K562 (cell line): ENCODE data around the gene RO60. TPM values are rescaled to one million over a fixed set of nuclear protein-coding genes. Genes with fewer than 3 reads are reported as not detected.

Experiments
- CAMTA2 ChIP-seq: fragments of 250-450 bp; sonication (Bioruptor Pico); conservative IDR thresholded peaks from 2 replicates; pipeline ENCODE4 v1.5.1; 2022
- CBFB ChIP-seq: sonication (generic); formaldehyde crosslinking; IDR thresholded peaks from 2 replicates; pipeline ENCODE4 v1.4.0; 2020; ENCODE audit warnings: mild to moderate bottlenecking, missing genetic modification reagents
- CEBPG ChIP-seq, 3 experiments: fragments of 200-800 bp in 1 of 3; sonication (Bioruptor generic) in 1 of 3; sonication (generic) in 1 of 3; formaldehyde crosslinking in 1 of 3; IDR thresholded peaks in 2 of 3; conservative IDR thresholded peaks in 1 of 3; 2 replicates each; pipeline versions ENCODE4 v1.6.1 to v1.8.0; 2016 to 2022; ENCODE audit warnings: missing compliant biosample characterization in 2 of 3, missing genetic modification characterization in 2 of 3, mild to moderate bottlenecking in 1 of 3, missing genetic modification reagents in 1 of 3
- HOXB6 ChIP-seq: fragments of 250-450 bp; sonication (Bioruptor Pico); IDR thresholded peaks from 2 replicates; pipeline ENCODE4 v1.5.1; 2022; ENCODE audit warnings: mild to moderate bottlenecking, borderline replicate concordance
- LCOR ChIP-seq: sonication (generic); formaldehyde crosslinking; IDR thresholded peaks from 2 replicates; pipeline ENCODE4 v1.8.0; 2022; ENCODE audit warnings: mild to moderate bottlenecking, missing genetic modification reagents
- SAP30 ChIP-seq: fragments of 200-600 bp; sonication (generic); IDR thresholded peaks from 2 replicates; pipeline ENCODE4 v1.6.1; 2012; ENCODE audit warnings: borderline replicate concordance, low read depth, mild to moderate bottlenecking, moderate library complexity, low read length, control low read depth, inconsistent platforms; ENCODE audit not compliant: insufficient read depth, poor library complexity, severe bottlenecking
- SMAD4 ChIP-seq: fragments of 250-450 bp; sonication (Bioruptor Pico); conservative IDR thresholded peaks from 2 replicates; pipeline ENCODE4 v1.8.0; 2021; ENCODE audit warnings: inconsistent platforms, mild to moderate bottlenecking, moderate library complexity
- ZNF764 ChIP-seq: fragments of 250-450 bp; sonication (Bioruptor Pico); IDR thresholded peaks from 2 replicates; pipeline ENCODE4 v1.4.0; 2020; ENCODE audit warnings: low read depth, mild to moderate bottlenecking, moderate library complexity
- polyA plus RNA-seq, 8 experiments: library from polyadenylated mRNA; depleted of rRNA in 4 of 8; stranded (reverse) in 5 of 8; unstranded in 3 of 8; fragments of >200 nt; fragmentation: Nextera tagmentation in 2 of 8; fragmentation: Illumina TruSeq in 1 of 8; extraction: Ambion mirVana in 2 of 8; extraction: Trizol in 1 of 8; gene quantifications; 2 replicates each; pipeline versions ENCODE4 v1.2.1 to v1.2.3, GENCODE V29; 2011 to 2014; ENCODE audit warnings: inconsistent platforms in 1 of 8, missing spikeins in 1 of 8
- total RNA-seq, 7 experiments: library from RNA; depleted of rRNA in 6 of 7; stranded (reverse); fragments of >200 nt in 6 of 7; fragmentation: Illumina TruSeq in 2 of 7; extraction: Trizol in 2 of 7; gene quantifications; 2 replicates each; pipeline versions ENCODE4 v1.2.1 to v1.2.3, GENCODE V29; 2011 to 2021; ENCODE audit warnings: low replicate concordance in 1 of 7
- TF ChIP-seq, protein P1 (sequence below): fragments of 250-450 bp; sonication (Bioruptor Pico); IDR thresholded peaks from 2 replicates; pipeline ENCODE4 v1.8.0; 2022; ENCODE audit warnings: inconsistent platforms

The RO60 gene
- total and polyA plus RNA-seq, 9 of the 15 experiments (the other 6 are each of a cell fraction or from before 2014, with no cell fraction given): 24.9 to 187 (median 101) TPM

DNA sequence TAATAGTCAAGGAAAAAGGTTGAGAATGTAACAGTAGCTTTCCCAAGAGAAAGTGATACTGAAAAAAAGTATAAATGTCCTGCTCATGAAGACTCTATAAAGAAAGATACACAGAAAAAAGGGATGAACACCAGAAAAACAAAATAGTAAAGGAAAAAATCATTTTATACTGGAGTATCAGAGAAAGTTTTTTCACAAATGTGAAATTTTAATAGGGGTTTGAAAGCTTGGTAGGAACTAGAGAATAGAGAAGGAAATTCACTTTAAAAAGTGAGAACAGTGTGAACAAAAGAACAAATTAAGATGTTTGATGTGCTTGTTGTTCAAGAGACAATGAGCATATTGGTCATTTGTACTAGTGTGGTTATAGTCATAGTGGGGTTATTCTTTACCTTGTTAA, 25.8 kb upstream of the RO60 start (continued):
- no peak for TF ChIP-seq ZNF764 (CRISPR knock-in tag)
- TF ChIP-seq CEBPG (CRISPR knock-in tag; IDR thresholded peaks at IDR 0.05): no peak
- TF ChIP-seq CEBPG (tag; conservative IDR thresholded peaks at IDR 0.05 in 1 of 2, IDR thresholded peaks at IDR 0.05 in 1 of 2): no peak
- no peak for TF ChIP-seq SAP30
- no peak for TF ChIP-seq LCOR (CRISPR knock-in tag)
- no peak for TF ChIP-seq CBFB (CRISPR knock-in tag)
- no peak for TF ChIP-seq SMAD4 (CRISPR knock-in tag)
- no peak for TF ChIP-seq CAMTA2 (CRISPR knock-in tag)
- no peak for TF ChIP-seq HOXB6 (CRISPR knock-in tag)
- TF ChIP-seq, protein P1, sequence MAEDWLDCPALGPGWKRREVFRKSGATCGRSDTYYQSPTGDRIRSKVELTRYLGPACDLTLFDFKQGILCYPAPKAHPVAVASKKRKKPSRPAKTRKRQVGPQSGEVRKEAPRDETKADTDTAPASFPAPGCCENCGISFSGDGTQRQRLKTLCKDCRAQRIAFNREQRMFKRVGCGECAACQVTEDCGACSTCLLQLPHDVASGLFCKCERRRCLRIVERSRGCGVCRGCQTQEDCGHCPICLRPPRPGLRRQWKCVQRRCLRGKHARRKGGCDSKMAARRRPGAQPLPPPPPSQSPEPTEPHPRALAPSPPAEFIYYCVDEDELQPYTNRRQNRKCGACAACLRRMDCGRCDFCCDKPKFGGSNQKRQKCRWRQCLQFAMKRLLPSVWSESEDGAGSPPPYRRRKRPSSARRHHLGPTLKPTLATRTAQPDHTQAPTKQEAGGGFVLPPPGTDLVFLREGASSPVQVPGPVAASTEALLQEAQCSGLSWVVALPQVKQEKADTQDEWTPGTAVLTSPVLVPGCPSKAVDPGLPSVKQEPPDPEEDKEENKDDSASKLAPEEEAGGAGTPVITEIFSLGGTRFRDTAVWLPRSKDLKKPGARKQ (CRISPR knock-in tag): no peak
- TF ChIP-seq, all 486 proteins: peak for 0
